Measurements from ENCODE around the gene MAP2K7. TPM values are rescaled to one million over a fixed set of nuclear protein-coding genes. Genes with fewer than 3 reads are reported as not detected.

MAP2K7 gene
- total RNA-seq, 1 donor = 21.5 TPM

DNA sequence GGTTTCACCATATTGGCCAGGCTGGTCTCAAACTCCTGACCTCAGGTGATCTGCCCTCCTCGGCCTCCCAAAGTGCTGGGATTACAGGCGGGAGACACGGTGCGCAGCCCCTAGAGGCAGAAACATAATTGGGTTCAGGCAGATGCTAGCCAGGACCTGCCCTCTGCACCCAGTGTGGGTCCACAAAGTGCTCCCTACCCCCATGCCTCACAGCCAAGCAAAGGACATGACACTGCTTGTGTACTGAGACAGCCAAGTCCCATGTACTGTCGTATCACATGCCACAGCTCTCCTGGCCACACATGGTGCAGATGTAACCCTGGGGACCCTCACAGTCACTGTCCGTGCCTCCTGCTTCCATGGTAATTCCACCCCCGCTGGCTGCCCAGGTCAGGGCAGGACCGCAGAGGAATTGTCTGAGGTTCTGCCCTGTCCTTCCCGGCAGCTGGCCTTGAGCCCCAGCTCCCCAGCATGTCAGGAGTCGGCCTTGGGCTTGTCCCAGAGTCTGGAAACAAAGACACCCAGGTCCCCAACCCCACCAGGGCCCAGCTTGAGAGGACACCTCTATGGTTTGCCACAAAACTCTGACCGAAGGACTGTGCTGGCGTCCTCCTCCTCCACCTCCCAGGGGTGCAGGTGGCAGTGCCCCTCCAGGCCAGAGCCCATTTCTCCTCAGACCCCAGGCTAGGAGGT, 37.1 kb upstream of the MAP2K7 start:
- no peak for DNase-seq (ENCODE audit: low read depth in 2 of 3, low spot score in 2 of 3)

- DNase-seq (ENCODE audit: low read depth in 2 of 3, low spot score in 2 of 3) = no peak
Observed at GRCh38 chr19:7867092-7867844, 36.4 kb upstream of the MAP2K7 start.

- peak in 2 of 3 donors; percentile 52 to 58 for DNase-seq (ENCODE audit: low read depth in 2 of 3, low spot score in 2 of 3)
Observed at GRCh38 chr19:7868326-7868670, 35.4 kb upstream of the MAP2K7 start.

GRCh38 chr19:7868671-7869452, 34.8 kb upstream of the MAP2K7 start:
- DNase-seq (ENCODE audit: low read depth in 2 of 3, low spot score in 2 of 3) = peak; percentile 85 to 93 (median 88)

GRCh38 chr19:7869453-7869909, 34.2 kb upstream of the MAP2K7 start:
- peak; percentile 68 to 84 (median 68) for DNase-seq (ENCODE audit: low read depth in 2 of 3, low spot score in 2 of 3)

GRCh38 chr19:7869910-7870511, 33.7 kb upstream of the MAP2K7 start:
- peak; percentile 35 to 85 (median 81) for DNase-seq (ENCODE audit: low read depth in 2 of 3, low spot score in 2 of 3)

DNA sequence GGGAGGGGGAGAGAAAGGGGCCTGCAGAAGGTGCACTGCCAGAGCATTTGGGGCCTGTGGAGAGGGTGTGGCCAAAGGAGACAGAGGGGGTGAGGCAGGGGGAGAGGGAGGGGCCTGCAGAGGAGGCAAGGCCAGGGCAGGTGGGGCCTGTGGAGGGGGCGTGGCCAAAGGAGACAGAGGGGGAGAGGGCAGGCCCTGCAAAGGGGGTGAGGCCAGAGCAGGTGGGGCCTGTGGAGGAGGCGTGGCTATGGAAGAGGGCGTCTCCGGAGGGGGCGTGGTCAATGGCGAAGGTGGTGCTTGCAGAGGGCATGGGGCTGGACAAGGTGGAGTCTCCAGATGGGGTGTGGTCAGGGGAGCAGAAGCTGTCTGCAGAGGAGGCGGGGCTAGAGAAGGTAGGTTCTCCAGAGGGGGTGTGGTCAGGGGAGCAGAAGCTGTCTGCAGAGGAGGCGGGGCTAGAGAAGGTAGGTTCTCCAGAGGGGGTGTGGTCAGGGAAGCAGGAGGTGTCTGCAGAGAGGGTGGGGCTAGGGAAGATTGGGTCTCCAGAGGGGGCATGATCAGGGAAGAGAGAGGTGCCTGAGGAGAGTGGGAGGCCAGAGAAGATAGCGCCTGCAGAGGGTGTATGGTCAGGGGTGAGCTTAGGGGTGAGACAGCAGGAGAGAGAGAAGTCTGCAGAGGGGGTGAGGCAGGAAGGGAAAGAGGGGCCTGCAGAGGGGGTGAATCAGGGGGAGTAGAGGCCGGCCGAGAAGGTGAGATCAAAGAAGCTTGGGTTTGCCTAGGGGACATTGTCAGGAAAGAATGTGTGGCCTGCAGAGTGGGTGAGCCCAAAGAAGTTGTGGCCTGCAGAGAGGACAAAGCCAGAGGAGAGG, 32.9 kb upstream of the MAP2K7 start:
- peak in 2 of 3 donors; percentile 83 to 85 for DNase-seq (ENCODE audit: low read depth in 2 of 3, low spot score in 2 of 3)

DNA sequence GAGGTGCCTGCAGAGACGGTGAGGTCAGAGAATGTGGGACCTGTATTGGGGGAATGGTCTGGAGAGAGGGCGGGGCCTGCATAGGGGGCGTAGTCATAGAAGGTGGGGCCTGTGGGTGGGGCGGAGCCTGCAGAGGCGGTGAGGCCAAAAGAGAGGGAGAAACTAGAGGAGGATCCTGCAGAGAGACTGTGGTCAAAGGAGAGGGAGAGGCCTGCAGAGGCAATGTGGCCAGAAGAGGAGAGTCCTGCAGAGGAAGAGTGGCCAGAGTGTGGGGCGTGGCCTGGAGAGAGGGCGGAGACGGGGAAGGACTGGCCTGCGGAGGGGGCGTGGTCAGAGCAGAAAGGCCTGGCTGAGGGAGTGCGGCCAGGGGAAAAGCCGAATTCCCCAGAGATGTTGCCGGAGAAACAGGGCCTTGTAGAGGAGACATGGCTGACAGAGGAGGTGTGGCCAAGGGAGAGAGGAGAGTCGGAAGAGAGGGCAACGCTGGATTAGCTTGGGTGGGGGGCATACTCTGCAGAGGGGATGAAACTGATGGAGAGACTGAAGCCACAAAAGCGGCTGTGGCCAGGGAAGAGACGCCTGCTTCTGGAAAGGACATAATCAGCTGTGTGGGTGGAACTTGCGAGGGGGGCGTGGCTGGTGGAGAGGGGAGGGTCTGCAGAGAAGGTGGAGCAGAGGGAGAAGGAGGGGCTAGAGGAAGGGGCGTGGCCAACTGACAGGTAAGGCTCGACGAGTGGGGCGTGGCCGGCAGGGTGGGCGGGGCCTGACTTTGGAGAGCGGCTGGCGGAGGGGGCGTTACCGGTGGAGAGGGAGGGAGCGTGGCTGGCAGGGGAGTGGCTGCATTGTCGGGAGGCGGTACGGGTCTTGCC, 32.0 kb upstream of the MAP2K7 start:
- peak; percentile 62 to 96 (median 96) for DNase-seq (ENCODE audit: low read depth in 2 of 3, low spot score in 2 of 3)

DNA sequence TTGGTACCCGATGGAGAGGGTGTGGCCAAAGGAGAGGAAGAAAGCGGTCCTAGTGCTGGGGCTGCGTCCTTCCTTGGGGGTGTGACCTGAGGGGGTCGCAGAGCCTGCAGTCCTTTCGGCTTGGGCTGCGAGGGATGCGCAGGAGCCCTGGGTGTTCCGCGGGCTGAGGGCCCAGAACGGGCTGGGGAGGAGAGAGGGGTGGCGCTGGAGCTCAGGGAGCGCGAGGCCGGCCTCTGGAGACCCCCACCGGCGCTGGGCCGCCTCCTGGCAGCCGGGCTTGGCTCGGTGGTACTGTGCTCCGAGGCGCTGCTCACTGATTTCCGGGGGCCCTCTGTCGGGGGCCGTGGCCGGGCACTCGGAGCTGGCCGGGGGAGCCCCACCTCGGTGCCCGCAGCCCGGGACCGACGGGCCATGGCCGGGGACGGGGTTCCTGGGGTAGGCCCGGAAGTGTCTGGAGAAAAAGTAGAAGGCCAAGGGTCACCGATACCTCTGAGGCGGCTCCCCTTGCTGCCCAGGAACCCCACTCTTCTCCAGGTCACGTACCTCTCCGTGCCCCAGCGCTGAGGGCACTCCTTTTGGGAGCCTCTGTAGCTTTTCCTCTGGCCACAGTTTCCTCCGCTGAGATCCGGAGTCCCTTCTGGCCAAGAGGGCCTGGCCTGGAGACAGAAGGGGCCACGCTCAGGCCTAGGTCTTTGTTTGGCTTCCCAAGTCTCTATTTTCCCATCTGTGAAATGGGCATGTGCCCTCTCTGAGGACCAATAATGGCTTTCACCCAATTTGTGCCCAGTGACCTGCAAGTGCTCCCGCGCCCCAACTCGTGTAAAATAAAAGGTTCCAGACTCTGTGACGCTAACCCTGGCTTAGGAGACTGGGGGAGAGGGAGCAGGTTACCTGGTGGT, 31.1 kb upstream of the MAP2K7 start:
- no peak for DNase-seq (ENCODE audit: low read depth in 2 of 3, low spot score in 2 of 3)

- DNase-seq (ENCODE audit: low read depth in 2 of 3, low spot score in 2 of 3) = no peak
Observed at GRCh38 chr19:7873304-7874075, 30.2 kb upstream of the MAP2K7 start.

- peak in 2 of 3 donors; percentile 41 to 57 for DNase-seq (ENCODE audit: low read depth in 2 of 3, low spot score in 2 of 3)
Observed at GRCh38 chr19:7874076-7874896, 29.4 kb upstream of the MAP2K7 start, which contains the start of gene PRR36. TSS of gene PRR36 (minus strand) at chr19:7874390. CDS start at chr19:7873689, 701 bp downstream.

GRCh38 chr19:7874897-7875273, 28.8 kb upstream of the MAP2K7 start:
- DNase-seq (ENCODE audit: low read depth in 2 of 3, low spot score in 2 of 3) = no peak

- DNase-seq (ENCODE audit: low read depth in 2 of 3, low spot score in 2 of 3) = no peak
Observed at GRCh38 chr19:7877249-7877836, 26.3 kb upstream of the MAP2K7 start.

GRCh38 chr19:7879111-7879807, 24.4 kb upstream of the MAP2K7 start:
- DNase-seq (ENCODE audit: low read depth in 2 of 3, low spot score in 2 of 3) = no peak

GRCh38 chr19:7879836-7880235, 23.8 kb upstream of the MAP2K7 start:
- DNase-seq (ENCODE audit: low read depth in 2 of 3, low spot score in 2 of 3) = peak in 1 of 3 donors; percentile 15

Measured in hematopoietic multipotent progenitor cell (in vitro differentiated cells).